ENCODE data around the gene RPP25L.

- TF ChIP-seq CTCF (IDR thresholded peaks at IDR 0.05) (no peak), POLR2A (IDR thresholded peaks at IDR 0.05) (no peak)
Observed at GRCh38 chr9:34594177-34594576, 17.7 kb downstream of the RPP25L start.

Data from transverse colon (tissue), 3 donors.